Right lobe of liver (tissue), 4 donors: ENCODE measurements around the gene STRN4.

ENCODE experiments used
- POLR2A ChIP-seq: fragments of 450-650 bp; IDR thresholded peaks from one replicate; pipeline ENCODE4 v1.6.1; 2017; ENCODE audit warnings: antibody characterized with exemption, mild to moderate bottlenecking
- TF ChIP-seq, protein P1 (sequence below), 4 donors: fragments of 200-600 bp in 3 of 4; fragments of 450-650 bp in 1 of 4; IDR thresholded peaks; one replicate each; pipeline versions ENCODE4 v1.5.1 to v1.8.0; 2016 to 2022; ENCODE audit warnings: antibody characterized with exemption in 4 of 4, mild to moderate bottlenecking in 2 of 4
- donor health status: DM: no; HTN: no; CAD: no.
- donor health status: DM: no; HTN: no; CAD: no.
- donor health status: DM: no; HTN: yes; CAD: no.

DNA sequence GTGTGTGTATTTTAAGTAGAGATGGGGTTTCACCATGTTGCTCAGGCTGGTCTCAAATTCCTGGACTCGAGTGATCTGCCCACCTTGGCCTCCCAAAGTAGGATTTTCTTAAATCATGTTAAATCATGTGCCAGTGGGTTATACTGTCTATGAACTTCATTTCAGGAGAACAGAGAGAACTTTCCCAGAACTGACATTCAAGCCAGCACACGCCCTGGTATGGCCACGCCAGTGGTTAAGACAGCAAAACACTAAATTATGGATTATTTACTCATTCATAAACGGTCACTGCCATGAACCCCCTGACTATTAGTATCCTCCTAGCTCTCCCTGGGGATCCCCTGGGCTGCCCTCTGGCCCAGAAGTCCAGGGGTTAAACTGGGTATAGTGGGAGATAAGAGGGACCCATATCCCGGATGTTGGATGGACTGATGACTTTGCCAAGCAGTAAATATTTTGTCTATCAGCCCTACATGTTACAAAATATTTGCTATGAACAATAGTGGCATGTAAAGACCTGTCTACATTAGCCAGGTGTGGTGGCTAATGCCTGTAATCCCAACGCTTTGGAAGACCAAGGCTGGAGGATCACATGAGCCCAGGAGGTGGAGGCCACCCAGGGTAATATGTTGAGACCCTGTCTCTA is 16.1 kb upstream of the STRN4 start:
- TF ChIP-seq, protein P1, sequence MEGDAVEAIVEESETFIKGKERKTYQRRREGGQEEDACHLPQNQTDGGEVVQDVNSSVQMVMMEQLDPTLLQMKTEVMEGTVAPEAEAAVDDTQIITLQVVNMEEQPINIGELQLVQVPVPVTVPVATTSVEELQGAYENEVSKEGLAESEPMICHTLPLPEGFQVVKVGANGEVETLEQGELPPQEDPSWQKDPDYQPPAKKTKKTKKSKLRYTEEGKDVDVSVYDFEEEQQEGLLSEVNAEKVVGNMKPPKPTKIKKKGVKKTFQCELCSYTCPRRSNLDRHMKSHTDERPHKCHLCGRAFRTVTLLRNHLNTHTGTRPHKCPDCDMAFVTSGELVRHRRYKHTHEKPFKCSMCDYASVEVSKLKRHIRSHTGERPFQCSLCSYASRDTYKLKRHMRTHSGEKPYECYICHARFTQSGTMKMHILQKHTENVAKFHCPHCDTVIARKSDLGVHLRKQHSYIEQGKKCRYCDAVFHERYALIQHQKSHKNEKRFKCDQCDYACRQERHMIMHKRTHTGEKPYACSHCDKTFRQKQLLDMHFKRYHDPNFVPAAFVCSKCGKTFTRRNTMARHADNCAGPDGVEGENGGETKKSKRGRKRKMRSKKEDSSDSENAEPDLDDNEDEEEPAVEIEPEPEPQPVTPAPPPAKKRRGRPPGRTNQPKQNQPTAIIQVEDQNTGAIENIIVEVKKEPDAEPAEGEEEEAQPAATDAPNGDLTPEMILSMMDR (IDR thresholded peaks at IDR 0.05), result no peak
- TF ChIP-seq POLR2A, result no peak
